ENCODE results near the gene OMG.

DNA sequence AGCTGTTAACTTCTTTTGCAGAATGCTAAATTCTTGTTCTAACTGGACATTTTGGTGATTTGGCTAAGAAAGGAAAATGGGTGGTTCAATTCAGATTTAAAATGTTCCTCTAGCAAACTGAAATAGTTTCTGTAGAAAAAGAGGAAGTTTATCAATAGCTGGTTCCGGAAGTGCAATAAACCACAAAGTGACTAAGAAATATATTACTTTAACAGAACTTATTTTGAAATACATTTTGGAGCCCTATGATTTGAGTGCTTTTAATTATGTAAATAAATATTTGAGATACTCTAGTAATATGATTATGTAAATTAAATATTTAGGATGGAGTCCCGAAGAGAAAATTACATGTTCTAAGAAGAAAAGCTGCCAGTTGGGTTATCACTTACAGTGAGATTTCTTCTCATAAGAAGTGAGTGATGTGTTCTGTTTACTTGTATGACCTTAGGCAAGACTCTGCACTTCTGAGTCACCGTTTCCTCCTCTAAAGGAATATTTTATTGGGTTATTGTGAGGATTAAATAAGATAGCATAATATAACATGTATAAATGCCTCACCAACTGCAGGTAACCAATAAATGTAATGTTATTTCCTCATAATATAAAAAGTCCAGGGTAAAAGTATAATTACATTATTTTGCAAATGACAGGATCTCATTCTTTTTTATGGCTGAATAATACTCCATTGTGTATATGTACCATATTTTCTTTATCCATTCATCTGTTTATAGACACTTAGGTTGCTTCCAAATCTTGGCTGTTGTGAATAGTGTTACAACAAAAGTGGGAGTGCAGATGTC lies 17.1 kb upstream of the OMG start, which contains the start of gene EVI2B:
- TF ChIP-seq, protein P1, sequence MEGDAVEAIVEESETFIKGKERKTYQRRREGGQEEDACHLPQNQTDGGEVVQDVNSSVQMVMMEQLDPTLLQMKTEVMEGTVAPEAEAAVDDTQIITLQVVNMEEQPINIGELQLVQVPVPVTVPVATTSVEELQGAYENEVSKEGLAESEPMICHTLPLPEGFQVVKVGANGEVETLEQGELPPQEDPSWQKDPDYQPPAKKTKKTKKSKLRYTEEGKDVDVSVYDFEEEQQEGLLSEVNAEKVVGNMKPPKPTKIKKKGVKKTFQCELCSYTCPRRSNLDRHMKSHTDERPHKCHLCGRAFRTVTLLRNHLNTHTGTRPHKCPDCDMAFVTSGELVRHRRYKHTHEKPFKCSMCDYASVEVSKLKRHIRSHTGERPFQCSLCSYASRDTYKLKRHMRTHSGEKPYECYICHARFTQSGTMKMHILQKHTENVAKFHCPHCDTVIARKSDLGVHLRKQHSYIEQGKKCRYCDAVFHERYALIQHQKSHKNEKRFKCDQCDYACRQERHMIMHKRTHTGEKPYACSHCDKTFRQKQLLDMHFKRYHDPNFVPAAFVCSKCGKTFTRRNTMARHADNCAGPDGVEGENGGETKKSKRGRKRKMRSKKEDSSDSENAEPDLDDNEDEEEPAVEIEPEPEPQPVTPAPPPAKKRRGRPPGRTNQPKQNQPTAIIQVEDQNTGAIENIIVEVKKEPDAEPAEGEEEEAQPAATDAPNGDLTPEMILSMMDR (IDR thresholded peaks at IDR 0.05; ENCODE audit: poor library complexity): no peak
- TF ChIP-seq EZH2 (IDR thresholded peaks at IDR 0.05; ENCODE audit: borderline replicate concordance) (no peak), EZH2phosphoT487 (IDR thresholded peaks at IDR 0.05; ENCODE audit: low read depth, severe bottlenecking, unreplicated experiment) (no peak)

All from hepatocyte (in vitro differentiated cells).